Glomerular endothelial cell (primary cell): ENCODE results near the gene LSS. TPM values are rescaled to one million over a fixed set of nuclear protein-coding genes. Genes with fewer than 3 reads are reported as not detected.
"Not testable (repeated sequence)": the region's sequence is repeated elsewhere in the genome, so short reads cannot be mapped to it uniquely, and the experiment has no call there.

ENCODE experiments used
- DNase-seq: peaks from one replicate; pipeline ENCODE4 v3.0.0-alpha.2; 2011; ENCODE audit warnings: low read depth, low spot score; ENCODE audit errors: extremely low read depth
- total RNA-seq: library from RNA; depleted of rRNA; stranded (reverse); fragments of >200 nt; gene quantifications from 2 replicates; pipeline ENCODE4 v1.2.3, GENCODE V29; 2015

Gene LSS
- total RNA-seq, 1 donor from 2014 or later = 136 TPM

- DNase-seq = no peak
Measured at GRCh38 chr21:46206163-46207005, 22.2 kb downstream of the LSS start.

DNA sequence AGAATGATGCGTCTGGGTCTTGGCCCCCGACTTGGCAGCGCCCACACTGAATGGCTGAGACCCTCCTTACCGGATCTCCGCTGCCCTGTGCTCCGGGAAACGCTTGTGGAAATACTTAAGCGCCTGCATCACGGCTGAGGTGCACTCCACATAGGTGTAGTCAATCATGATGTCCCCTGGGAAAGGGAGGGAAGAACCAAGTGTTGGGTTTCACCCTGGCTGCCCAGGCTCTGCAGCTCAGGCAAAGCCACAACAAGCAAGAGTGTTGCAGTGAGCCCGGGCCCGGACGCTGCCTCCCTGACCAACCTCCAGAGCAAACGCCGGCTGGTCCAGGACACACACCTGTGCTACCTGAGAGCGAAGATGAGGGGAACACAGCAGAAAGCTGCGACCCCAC lies 22.8 kb downstream of the LSS start:
- DNase-seq = no peak

DNA sequence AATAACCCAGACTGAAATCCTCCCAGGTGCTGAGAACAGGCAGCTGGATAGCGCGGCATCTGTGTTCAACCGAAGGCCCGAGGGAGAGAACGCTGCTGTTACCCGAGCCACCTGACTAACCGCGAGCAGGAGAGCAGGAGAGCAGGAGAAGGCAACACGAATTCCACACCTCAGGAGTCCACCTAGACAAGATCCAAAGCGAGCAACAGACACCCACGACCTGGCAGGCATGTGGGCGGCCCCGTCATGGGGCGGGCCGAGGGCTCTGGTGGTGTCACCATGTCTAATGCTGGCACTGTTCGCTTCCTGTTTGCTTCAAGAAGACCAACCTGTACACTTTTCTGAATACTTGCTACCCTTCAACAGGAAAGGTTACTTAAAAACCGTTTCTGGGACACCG lies 23.4 kb downstream of the LSS start:
- no peak for DNase-seq

- DNase-seq = no peak
Measured at GRCh38 chr21:46203203-46203600, 25.4 kb downstream of the LSS start.

- no peak for DNase-seq
Measured at GRCh38 chr21:46202592-46203202, 25.9 kb downstream of the LSS start.

DNA sequence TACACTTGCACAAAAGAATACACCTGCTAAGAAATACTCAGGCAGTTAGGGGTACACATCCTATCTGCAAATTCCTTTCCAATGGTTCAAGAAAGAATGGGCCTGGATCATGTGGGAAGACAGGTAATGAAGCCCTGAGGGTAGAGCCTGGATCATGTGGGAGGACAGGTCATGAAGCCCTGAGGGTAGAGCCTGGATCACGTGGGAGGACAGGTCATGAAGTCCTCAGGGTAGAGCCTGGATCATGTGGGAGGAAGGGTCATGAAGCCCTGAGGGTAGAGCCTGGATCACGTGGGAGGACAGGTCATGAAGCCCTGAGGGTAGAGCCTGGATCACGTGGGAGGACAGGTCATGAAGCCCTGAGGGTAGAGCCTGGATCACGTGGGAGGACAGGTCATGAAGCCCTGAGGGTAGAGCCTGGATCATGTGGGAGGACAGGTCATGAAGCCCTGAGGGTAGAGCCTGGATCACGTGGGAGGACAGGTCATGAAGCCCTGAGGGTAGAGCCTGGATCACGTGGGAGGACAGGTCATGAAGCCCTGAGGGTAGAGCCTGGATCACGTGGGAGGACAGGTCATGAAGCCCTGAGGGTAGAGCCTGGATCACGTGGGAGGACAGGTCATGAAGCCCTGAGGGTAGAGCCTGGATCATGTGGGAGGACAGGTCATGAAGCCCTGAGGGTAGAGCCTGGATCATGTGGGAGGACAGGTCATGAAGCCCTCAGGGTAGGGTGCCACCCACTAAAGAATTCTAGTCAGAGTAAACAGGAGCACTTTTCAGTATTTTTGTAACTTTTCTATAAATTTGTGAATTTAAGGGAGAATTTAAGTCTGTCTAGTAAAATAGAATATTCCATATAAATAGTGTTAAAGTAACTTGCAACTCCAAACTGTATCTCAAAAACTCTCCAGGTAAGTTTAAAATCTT lies 27.4 kb downstream of the LSS start:
- not testable (repeated sequence) for DNase-seq

GRCh38 chr21:46199436-46200373 lies 28.9 kb downstream of the LSS start:
- DNase-seq = no peak

DNA sequence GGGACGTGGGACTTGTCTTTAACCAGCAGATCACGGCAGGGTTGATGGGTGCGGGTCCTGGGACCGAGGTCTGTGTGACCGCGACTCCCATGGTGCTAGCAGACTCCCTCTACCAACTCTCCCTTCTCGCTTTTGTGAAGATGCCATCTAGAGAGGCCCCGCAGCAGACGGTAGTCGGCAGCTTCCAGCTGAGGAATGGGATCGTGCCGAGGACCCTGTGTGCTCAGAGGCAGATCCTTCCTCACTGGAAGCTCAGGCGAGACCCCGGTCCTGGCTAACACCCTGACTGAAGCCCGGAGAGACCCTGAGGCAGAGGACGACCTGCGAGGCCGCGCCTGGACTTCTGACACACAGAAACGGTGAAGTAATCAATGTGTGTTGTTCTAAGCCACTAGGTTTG lies 31.8 kb downstream of the LSS start:
- no peak for DNase-seq

- DNase-seq = no peak
Measured at GRCh38 chr21:46195595-46196195, 32.9 kb downstream of the LSS start.

DNA sequence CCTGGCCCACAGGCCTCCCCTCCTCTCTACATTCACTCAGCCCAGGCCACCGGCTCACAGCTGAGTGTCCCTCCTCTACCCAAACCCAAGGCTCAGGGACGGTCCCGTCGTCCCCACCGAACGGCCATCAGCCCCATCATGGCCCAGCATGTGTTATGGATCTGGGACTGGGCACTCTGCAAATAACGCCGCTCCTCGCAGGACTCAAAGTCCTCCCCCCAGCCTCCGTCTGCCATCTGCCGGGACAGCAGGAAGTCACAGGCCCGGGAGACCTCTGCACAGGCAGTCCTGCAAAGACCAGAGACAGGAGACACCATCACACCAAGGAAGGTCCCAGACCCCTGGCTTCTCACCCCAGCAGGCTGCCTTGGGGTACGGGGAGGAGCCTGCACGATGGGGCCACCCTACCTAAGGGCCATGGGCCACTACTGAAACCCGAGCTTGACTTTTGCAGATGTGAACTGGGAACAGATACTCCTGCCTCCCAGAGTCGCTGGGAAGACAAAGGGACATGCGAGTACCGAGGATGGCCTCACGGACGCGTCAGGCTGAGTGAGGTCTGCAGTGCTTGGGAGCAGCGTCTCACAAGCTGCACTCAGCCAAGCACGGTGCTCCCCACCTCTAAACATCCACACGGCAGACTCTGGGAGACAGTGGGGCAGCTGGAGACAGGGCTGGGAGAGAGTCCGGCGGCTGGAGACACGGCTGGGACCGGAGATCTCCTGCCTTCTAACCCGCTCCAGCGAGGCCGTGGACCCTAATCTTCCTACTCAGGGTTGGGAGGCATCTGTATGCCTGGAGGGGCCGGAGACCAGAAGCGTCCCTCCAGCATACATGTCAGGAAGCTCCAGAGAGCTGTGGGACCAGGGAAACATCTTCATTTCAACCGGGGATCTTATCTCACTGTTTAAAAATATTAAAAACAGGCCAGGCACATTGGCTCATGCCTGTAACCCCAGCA lies 33.9 kb downstream of the LSS start:
- DNase-seq = no peak

- DNase-seq = no peak
Measured at GRCh38 chr21:46193829-46194373, 34.7 kb downstream of the LSS start.

DNA sequence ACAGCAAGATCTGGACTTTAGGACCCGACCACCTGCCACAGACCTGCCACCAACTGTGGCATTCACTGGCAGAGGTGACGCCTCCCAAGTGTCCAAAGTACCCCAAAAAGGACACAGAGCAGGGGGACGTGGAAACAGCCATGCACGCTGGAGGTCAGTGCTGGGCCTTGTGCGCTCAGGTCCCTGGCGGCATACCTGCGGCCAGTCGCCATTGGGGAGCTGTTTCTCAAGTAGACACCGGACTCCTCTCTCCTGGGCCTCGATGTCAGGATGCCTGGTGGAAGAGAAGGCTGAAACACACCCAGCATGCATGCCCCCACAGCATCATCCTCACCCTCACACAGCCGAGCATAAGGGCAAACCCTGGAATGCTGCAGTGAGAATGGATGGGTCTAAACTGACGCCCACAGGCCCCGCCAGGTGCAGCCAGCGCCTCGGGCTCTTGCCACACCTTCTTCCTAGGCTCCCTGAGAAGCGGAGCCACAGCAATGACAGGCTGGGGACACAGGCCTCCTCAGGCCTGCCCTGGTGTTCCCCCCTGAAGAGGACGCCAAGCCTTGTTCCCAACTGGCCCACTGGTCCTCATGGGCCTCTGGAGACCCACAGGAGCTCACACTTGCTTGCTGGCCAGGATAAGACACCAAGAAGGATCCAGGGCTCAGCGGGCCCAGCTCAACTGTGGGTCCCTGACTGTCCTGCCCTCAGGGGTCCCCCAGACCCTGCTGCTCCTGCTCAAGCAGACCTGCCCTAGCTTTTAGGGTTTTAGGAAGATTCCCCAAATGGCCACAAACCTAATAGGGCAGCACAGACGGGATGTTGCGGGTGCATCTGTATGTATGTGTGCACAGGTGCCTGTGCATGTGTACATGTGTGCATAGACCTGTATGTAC lies 36.6 kb downstream of the LSS start:
- no peak for DNase-seq

DNA sequence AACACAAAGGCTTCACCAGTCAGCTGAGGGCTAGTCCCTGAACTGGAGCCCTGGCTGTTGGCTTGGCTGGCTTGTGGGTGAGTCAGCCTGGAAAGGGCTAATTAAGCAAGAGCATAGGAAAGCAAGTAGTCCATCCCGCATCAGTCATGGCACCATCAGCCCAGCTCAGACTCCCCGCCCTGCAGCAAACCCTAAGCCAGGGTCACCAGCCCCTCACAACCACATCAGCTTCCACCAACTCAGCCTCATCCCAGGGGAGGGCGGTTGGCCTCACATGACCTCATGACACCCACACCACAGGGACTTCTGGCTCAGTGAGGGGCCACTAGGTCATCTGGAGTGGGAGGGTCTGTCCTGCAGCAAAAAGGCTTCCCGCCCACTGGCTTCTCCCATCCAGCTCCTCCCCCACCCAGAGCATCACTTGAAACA lies 37.3 kb downstream of the LSS start:
- no peak for DNase-seq

DNA sequence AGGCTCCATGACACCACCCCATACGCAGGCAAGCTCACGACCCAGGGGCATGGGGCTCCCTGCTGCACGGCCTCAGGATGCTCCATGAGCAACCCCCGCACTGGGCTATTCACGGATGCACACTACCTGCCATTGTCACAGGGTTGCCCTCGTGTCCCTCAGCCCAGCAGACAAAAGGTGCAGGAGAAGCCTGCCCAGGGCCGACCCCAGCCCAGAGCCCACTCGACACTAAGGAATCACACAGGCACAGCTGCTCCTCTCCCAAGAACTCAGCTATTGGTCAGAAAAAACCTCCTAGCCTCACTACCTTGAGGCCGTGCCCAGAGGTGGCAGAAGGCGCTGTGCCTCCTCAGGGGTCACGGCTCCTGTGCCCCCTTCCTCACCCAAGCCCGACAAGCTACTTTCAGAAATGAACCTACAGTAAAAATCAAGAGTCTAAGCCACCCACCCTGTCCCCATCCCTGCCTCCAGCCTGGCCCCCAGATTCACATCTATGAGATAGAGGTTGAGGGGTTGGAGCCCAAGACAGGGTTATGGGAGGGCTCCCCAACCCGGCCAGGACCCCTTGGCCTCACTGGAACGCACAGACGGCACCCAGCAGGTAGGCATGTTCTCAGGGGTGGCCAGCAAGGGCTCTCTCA lies 38.0 kb downstream of the LSS start:
- no peak for DNase-seq

- no peak for DNase-seq
Measured at GRCh38 chr21:46189959-46190490, 38.5 kb downstream of the LSS start.

- DNase-seq = no peak
Measured at GRCh38 chr21:46189213-46189958, 39.2 kb downstream of the LSS start.
